Measurements from ENCODE around the gene RASSF3. TPM values are rescaled to one million over a fixed set of nuclear protein-coding genes. Genes with fewer than 3 reads are reported as not detected.
A peak's percentile ranks its signal among the peaks of the same experiment; 100 is the strongest.

RASSF3 gene
- total and polyA plus RNA-seq, 2 experiments from 2014 or later: 20.6 to 39.6 TPM

- no peak for TF ChIP-seq POLR2AphosphoS5 (IDR thresholded peaks at IDR 0.05; ENCODE audit: low read depth)
- no peak for TF ChIP-seq CREB1 (CRISPR knock-in tag; IDR thresholded peaks at IDR 0.05; ENCODE audit: low read depth)
- no peak for TF ChIP-seq STAT1 (IDR thresholded peaks at IDR 0.05; ENCODE audit: unreplicated experiment)
- TF ChIP-seq EZH2 (IDR thresholded peaks at IDR 0.05; ENCODE audit: low read depth, unreplicated experiment): no peak
- no peak for TF ChIP-seq ZNF331 (CRISPR knock-in tag; IDR thresholded peaks at IDR 0.05; ENCODE audit: low read depth)
- TF ChIP-seq NANOG (IDR thresholded peaks at IDR 0.05; ENCODE audit: borderline replicate concordance): no peak
- no peak for TF ChIP-seq EZH2phosphoT487 (IDR thresholded peaks at IDR 0.05; ENCODE audit: unreplicated experiment)
- TF ChIP-seq ETS1 (IDR thresholded peaks at IDR 0.05): no peak
Observed at GRCh38 chr12:64663015-64663414, 52.7 kb downstream of the RASSF3 start (continued).

GRCh38 chr12:64665514-64665913 is 55.2 kb downstream of the RASSF3 start:
- H3K4me3 Mint-ChIP-seq: no peak overlapping the region
- Histone ChIP-seq H3K27me3 (ENCODE audit: insufficient read depth) (no peaks in the 10 kb centered on the region), H3K79me2 (replicated peaks; ENCODE audit: insufficient read depth) (peaks cover 94% of the 10 kb centered on the region), H3F3A (replicated peaks; ENCODE audit: low read depth) (no peaks in the 10 kb centered on the region), H3K9me2 (ENCODE audit: insufficient read depth) (no peaks in the 10 kb centered on the region), H3K4me2 (no peak overlapping the region), H2AFZ (no peak overlapping the region), H3K27ac (ENCODE audit: low read depth) (no peak overlapping the region), H4K20me1 (replicated peaks; ENCODE audit: insufficient read depth) (peaks cover 19% of the 10 kb centered on the region; the same call in 1 of the 2 replicates), H3K36me3 (ENCODE audit: insufficient read depth) (no peaks in the 10 kb centered on the region), H3K4me1 (ENCODE audit: insufficient read depth) (peaks cover 56% of the 10 kb centered on the region), H3K4me3 (no peak overlapping the region)
- peaks cover 58% of the 10 kb centered on the region for H3K4me1 Mint-ChIP-seq
- ATAC-seq (peak; percentile 36; the same call in 2 of the 3 replicates), DNase-seq (ENCODE audit: low spot score) (peak; percentile 77)
- no peaks in the 10 kb centered on the region for H3K36me3 Mint-ChIP-seq (ENCODE audit: low read depth)
- H3K27ac Mint-ChIP-seq: peak overlapping the region; percentile 4; the same call in 1 of the 2 replicates
- no peaks in the 10 kb centered on the region; the same call in 2 of the 3 replicates for H3K9me3 Mint-ChIP-seq
- H3K27me3 Mint-ChIP-seq (ENCODE audit: insufficient read depth, low read depth, poor library complexity): peaks cover 4% of the 10 kb centered on the region
- no peak for TF ChIP-seq REST (IDR thresholded peaks at IDR 0.05; ENCODE audit: unreplicated experiment)
- no peak for TF ChIP-seq ZNF114 (CRISPR knock-in tag; IDR thresholded peaks at IDR 0.05)
- TF ChIP-seq CTCF (conservative IDR thresholded peaks at IDR 0.05; ENCODE audit: low read depth in 2 of 2): no peak
- no peak for TF ChIP-seq ZNF331 (CRISPR knock-in tag; IDR thresholded peaks at IDR 0.05; ENCODE audit: low read depth)
- TF ChIP-seq STAT1 (IDR thresholded peaks at IDR 0.05; ENCODE audit: unreplicated experiment): no peak
- no peak for TF ChIP-seq CREB1 (CRISPR knock-in tag; IDR thresholded peaks at IDR 0.05; ENCODE audit: low read depth)
- no peak for TF ChIP-seq JUNB (IDR thresholded peaks at IDR 0.05; ENCODE audit: unreplicated experiment)
- no peak for TF ChIP-seq NANOG (IDR thresholded peaks at IDR 0.05; ENCODE audit: borderline replicate concordance)
- TF ChIP-seq ETS1 (IDR thresholded peaks at IDR 0.05): no peak
- no peak for TF ChIP-seq EZH2 (IDR thresholded peaks at IDR 0.05; ENCODE audit: low read depth, unreplicated experiment)
- no peak for TF ChIP-seq EZH2phosphoT487 (IDR thresholded peaks at IDR 0.05; ENCODE audit: unreplicated experiment)
- no peak for TF ChIP-seq POLR2AphosphoS5 (IDR thresholded peaks at IDR 0.05; ENCODE audit: low read depth)
